ENCODE data around the gene TERT.

Gene TERT

GRCh38 chr5:1252681-1253080 lies 42.2 kb downstream of the TERT start:
- no peak for DNase-seq (ENCODE audit: low spot score)
- TF ChIP-seq CTCF (IDR thresholded peaks at IDR 0.05; ENCODE audit: extremely low read depth, insufficient read depth, missing control alignments): no peak
- in situ Hi-C loops (cut with MboI; ENCODE audit: low pct_unique_long_range_greater_than_20kb, low sequenced_read_pairs, unreplicated experiment): no loop called here

- no peak for DNase-seq (ENCODE audit: low spot score)
- in situ Hi-C loops (cut with MboI; ENCODE audit: low pct_unique_long_range_greater_than_20kb, low sequenced_read_pairs, unreplicated experiment): no loop called here
- TF ChIP-seq CTCF (IDR thresholded peaks at IDR 0.05; ENCODE audit: extremely low read depth, insufficient read depth, missing control alignments): no peak
Observed at GRCh38 chr5:1251678-1252580, 42.9 kb downstream of the TERT start.

GRCh38 chr5:1249366-1250280 lies 45.2 kb downstream of the TERT start:
- no peak for DNase-seq (ENCODE audit: low spot score)
- TF ChIP-seq CTCF (IDR thresholded peaks at IDR 0.05; ENCODE audit: extremely low read depth, insufficient read depth, missing control alignments): no peak
- in situ Hi-C loops (cut with MboI; ENCODE audit: low pct_unique_long_range_greater_than_20kb, low sequenced_read_pairs, unreplicated experiment): no loop called here

- TF ChIP-seq CTCF (IDR thresholded peaks at IDR 0.05; ENCODE audit: extremely low read depth, insufficient read depth, missing control alignments): no peak
- in situ Hi-C loops (cut with MboI; ENCODE audit: low pct_unique_long_range_greater_than_20kb, low sequenced_read_pairs, unreplicated experiment): no loop called here
- no peak for DNase-seq (ENCODE audit: low spot score)
Observed at GRCh38 chr5:1247811-1248210, 47.1 kb downstream of the TERT start.

GRCh38 chr5:1246711-1247431 lies 48.0 kb downstream of the TERT start:
- TF ChIP-seq CTCF (IDR thresholded peaks at IDR 0.05; ENCODE audit: extremely low read depth, insufficient read depth, missing control alignments): no peak
- DNase-seq (ENCODE audit: low spot score): peak; percentile 74
- in situ Hi-C loops (cut with MboI; ENCODE audit: low pct_unique_long_range_greater_than_20kb, low sequenced_read_pairs, unreplicated experiment): no loop called here
